ENCODE results near the gene SBK3. TPM values are rescaled to one million over a fixed set of nuclear protein-coding genes. Genes with fewer than 3 reads are reported as not detected.

Gene SBK3
- total RNA-seq, 4 donors from 2014 or later: 0.40 TPM; not detected in 2

DNA sequence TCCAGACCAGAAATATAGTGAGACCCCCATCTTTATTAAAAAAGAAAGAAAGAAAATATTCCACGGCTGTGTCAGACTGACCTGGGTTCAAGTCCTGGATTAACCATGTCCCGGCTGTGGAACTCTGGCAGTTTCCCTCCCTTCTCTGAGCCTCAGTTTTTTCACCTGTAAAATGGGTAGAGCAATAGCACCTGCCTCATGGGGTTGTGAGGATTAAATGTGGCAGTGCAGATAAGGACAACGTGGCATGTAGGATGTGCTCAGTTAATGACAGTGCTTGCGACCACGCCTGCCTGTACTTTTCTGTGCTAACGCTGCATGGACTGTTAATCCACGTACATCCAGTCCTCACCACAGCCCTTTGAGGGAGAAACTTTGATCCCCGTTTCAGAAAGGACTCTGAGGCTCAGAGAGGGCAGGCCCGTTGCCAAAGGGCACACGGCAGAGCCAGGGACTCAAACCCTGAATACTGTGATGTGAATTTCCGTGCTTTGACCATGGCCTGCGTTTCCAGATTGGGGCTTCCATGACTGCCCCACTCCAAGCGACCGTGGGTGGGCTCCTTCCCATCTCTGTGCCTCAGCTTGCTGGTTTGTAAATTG, 24.6 kb downstream of the SBK3 start:
- H3K36me3 ChIP-seq: no peaks in the 10 kb centered on the region
- WGBS, 2 donors (ENCODE audit: low coverage in 1 of 2): 81 to 90% methylated on average over 6 to 13 of the region's 14 CpGs
- peaks cover 8% of the 10 kb centered on the region for H3K27me3 ChIP-seq
- H3K9me3 ChIP-seq: no peaks in the 10 kb centered on the region
- H3K4me3 ChIP-seq: no peak overlapping the region
- no peak overlapping the region for H3K27ac ChIP-seq
- no peak for ATAC-seq
- peaks cover 0 to 27% (median 5%) of the 10 kb centered on the region in 3 donors for H3K4me1 ChIP-seq
- TF ChIP-seq POLR2A (IDR thresholded peaks at IDR 0.05): no peak
- no peak for TF ChIP-seq POLR2AphosphoS5 (IDR thresholded peaks at IDR 0.05)
- no peak for TF ChIP-seq EP300 (IDR thresholded peaks at IDR 0.05)
- TF ChIP-seq, protein P1, sequence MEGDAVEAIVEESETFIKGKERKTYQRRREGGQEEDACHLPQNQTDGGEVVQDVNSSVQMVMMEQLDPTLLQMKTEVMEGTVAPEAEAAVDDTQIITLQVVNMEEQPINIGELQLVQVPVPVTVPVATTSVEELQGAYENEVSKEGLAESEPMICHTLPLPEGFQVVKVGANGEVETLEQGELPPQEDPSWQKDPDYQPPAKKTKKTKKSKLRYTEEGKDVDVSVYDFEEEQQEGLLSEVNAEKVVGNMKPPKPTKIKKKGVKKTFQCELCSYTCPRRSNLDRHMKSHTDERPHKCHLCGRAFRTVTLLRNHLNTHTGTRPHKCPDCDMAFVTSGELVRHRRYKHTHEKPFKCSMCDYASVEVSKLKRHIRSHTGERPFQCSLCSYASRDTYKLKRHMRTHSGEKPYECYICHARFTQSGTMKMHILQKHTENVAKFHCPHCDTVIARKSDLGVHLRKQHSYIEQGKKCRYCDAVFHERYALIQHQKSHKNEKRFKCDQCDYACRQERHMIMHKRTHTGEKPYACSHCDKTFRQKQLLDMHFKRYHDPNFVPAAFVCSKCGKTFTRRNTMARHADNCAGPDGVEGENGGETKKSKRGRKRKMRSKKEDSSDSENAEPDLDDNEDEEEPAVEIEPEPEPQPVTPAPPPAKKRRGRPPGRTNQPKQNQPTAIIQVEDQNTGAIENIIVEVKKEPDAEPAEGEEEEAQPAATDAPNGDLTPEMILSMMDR (IDR thresholded peaks at IDR 0.05): no peak

DNA sequence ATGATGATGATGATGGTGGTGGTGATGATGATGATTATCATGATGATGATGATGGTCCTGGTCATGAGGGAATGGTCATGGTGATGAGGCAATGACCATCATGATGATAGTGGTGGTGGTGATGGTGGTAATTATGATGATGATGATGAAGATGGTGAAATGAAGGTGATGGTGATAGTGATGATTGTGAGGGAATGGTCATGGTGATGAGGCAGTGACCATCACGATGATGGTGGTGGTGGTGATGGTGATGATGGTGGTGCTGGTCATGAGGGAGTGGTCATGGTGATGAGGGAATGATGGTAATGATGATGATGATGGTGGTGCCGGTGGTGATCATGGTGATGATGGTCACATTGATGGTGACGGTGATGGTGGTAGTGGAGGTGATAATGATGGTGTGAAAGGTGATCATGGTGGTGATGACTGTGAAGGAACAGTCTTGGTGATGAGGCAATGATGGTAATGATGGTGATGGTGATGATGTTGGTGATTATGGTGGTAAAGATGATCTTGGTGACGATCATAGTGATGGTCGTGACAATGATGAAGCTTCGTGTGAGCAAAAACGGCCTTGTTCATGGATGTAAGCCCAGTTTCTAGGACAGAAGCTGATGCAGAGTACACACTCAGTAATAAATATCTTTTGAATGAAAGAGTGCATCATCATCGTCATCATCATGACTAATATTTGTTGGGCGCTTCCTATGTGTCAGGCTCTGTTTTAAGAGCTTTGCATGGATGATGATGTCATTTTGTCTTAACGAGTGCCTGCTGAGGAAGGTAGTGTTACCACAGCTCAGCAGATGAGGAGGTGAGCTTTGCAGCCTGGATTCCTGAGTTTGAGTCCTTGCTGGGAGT, 25.7 kb downstream of the SBK3 start:
- no peak overlapping the region for H3K4me3 ChIP-seq
- no peak for ATAC-seq
- H3K27ac ChIP-seq: no peak overlapping the region

DNA sequence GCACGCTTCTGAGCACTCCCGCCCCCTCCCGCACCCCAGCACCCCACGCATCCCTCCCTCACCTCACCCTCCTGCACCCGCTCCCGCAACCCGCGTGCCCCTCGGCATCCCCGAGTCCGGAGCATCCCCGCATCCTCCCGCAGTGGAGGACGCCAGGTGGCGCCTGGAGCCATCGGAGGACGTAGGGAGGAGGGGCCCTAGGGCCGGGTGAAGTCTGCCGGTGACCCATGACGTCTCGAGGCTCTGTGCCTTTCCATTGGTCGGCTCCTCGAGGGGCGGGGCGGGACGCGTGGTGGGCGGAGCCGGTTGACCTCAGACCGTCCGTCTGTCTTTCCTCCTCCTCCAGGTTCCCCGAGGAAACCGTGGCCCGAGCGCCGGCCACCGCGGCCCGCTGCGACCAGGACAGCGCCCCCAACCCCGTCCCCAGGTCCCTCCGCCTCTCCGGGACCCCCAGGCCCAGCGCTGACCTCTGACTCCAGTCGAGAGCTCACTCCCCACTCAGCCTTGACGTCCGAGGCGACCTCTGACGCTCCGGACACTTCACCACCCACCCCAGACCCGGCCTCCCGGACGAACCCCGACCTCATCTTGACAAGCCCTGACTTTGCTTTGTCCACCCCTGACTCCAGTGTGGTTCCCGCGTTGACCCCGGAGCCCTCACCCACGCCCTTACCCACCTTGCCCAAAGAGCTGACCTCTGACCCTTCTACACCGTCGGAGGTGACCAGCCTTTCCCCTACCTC, 28.3 kb downstream of the SBK3 start:
- WGBS, 2 donors (ENCODE audit: low coverage in 1 of 2): 22 to 57% methylated on average over 7 to 25 of the region's 61 CpGs
- H3K27ac ChIP-seq: peak overlapping the region; percentile 52 to 92 (median 90)
- H3K9me3 ChIP-seq: no peaks in the 10 kb centered on the region
- no peak for TF ChIP-seq EP300 (IDR thresholded peaks at IDR 0.05)
- peak in 1 of 2 donors; percentile 20 for TF ChIP-seq POLR2A (IDR thresholded peaks at IDR 0.05)
- TF ChIP-seq POLR2AphosphoS5 (IDR thresholded peaks at IDR 0.05): peak; percentile 33
- TF ChIP-seq, protein P1 (IDR thresholded peaks at IDR 0.05): peak in 3 of 4 experiments; percentile 90 to 97 (median 93)
- peaks cover 0 to 19% of the 10 kb centered on the region in 2 donors for H3K36me3 ChIP-seq
- peak; percentile 99 for ATAC-seq
- peak overlapping the region; percentile 21 to 58 for H3K4me3 ChIP-seq
- H3K27me3 ChIP-seq: no peaks in the 10 kb centered on the region
- peaks cover 0 to 22% (median 4%) of the 10 kb centered on the region in 3 donors for H3K4me1 ChIP-seq

More for the DNA sequence above, 25.7 kb downstream of the SBK3 start:
- peaks cover 0 to 22% (median 4%) of the 10 kb centered on the region in 3 donors for H3K4me1 ChIP-seq
- H3K36me3 ChIP-seq: peaks cover 0 to 3% of the 10 kb centered on the region in 2 donors
- WGBS, 2 donors (ENCODE audit: low coverage in 1 of 2): 77 to 83% methylated on average over 9 to 10 of the region's 10 CpGs
- TF ChIP-seq EP300 (IDR thresholded peaks at IDR 0.05) (no peak), POLR2A (IDR thresholded peaks at IDR 0.05) (no peak), POLR2AphosphoS5 (IDR thresholded peaks at IDR 0.05) (no peak)
- TF ChIP-seq, protein P1 (IDR thresholded peaks at IDR 0.05): no peak
- no peaks in the 10 kb centered on the region for H3K27me3 ChIP-seq
- no peaks in the 10 kb centered on the region for H3K9me3 ChIP-seq

DNA sequence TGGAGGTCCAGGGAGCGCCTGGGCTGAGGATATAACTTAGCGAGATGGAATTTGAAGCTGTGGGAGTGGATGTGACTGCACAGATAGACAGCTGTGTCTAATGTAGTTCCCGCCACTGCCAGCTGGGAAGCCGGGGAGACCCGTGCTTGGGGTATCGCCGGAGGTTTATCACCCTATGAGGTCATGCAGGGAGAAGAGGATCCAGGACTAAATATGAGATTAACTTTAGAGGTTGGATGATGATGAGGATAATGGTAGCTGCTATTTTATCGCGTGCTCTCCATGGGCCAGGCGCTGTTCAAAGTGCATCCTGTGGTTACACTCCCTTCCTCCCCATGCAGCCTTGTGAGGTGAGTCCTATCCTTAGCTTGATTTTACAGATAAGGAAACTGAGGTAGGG, 37.2 kb downstream of the SBK3 start:
- Histone ChIP-seq H3K4me1 (peaks cover 0 to 12% (median 0%) of the 10 kb centered on the region in 3 donors), H3K27ac (no peak overlapping the region), H3K4me3 (no peak overlapping the region), H3K36me3 (peaks cover 0 to 6% of the 10 kb centered on the region in 2 donors), H3K27me3 (no peaks in the 10 kb centered on the region), H3K9me3 (no peaks in the 10 kb centered on the region)
- 73 to 83% methylated on average over 6 to 7 of the region's 10 CpGs for WGBS, 2 donors (ENCODE audit: low coverage in 1 of 2)
- ATAC-seq: no peak
- TF ChIP-seq POLR2AphosphoS5 (IDR thresholded peaks at IDR 0.05): no peak
- TF ChIP-seq EP300 (IDR thresholded peaks at IDR 0.05): no peak

DNA sequence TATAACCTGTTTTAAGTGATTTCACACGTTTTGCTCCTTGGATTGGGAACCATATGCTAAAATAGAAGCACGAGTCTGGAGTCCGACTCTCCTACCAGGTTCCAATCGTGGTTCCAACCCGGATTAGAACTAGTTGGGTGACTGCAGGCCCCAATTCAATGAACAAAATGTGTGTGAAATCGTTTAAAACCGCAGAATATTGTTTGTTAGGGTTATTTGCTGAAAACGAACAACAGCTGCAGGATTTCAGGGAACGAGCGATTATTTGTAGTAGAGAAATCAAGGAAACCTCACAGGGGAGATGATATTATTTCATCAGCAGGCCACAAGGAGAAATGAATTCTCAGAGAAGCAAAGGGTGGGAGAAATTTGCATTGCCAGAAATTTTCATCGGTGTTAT, 40.4 kb downstream of the SBK3 start:
- Histone ChIP-seq H3K4me3 (no peak overlapping the region), H3K27me3 (no peaks in the 10 kb centered on the region), H3K36me3 (peaks cover 0 to 22% of the 10 kb centered on the region in 2 donors), H3K9me3 (no peaks in the 10 kb centered on the region), H3K4me1 (peaks cover 0 to 12% (median 0%) of the 10 kb centered on the region in 3 donors), H3K27ac (no peak overlapping the region)
- ATAC-seq: no peak
- 82 to 83% methylated on average over 8 to 11 of the region's 11 CpGs for WGBS, 2 donors (ENCODE audit: low coverage in 1 of 2)
- no peak for TF ChIP-seq POLR2AphosphoS5 (IDR thresholded peaks at IDR 0.05)
- TF ChIP-seq EP300 (IDR thresholded peaks at IDR 0.05): no peak
- TF ChIP-seq POLR2A (IDR thresholded peaks at IDR 0.05): no peak
- TF ChIP-seq, protein P1 (IDR thresholded peaks at IDR 0.05): no peak

Data from gastroesophageal sphincter (tissue), 4 donors.